ENCODE measurements around the gene PAIP2B. TPM values are rescaled to one million over a fixed set of nuclear protein-coding genes. Genes with fewer than 3 reads are reported as not detected.
"Not testable (repeated sequence)": the region's sequence is repeated elsewhere in the genome, so short reads cannot be mapped to it uniquely, and the experiment has no call there.

PAIP2B gene, protein sequence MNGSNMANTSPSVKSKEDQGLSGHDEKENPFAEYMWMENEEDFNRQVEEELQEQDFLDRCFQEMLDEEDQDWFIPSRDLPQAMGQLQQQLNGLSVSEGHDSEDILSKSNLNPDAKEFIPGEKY
- polyA plus RNA-seq (ENCODE audit: insufficient read length in 4 of 4) = 10 to 100 TPM in 3 of 4 donors, 1 to 10 TPM in 1; 6.5 to 20.5 (median 18.4) TPM

GRCh38 chr2:71226965-71227560, at the start of gene PAIP2B:
Gene PAIP2B, minus strand, starts transcription at chr2:71227103. Its CDS starts 24,514 bp downstream, at chr2:71202589.
- DNase-seq (ENCODE audit: low read depth in 4 of 4, low spot score in 3 of 4) = peak; percentile 95 to 97 (median 97)

DNA sequence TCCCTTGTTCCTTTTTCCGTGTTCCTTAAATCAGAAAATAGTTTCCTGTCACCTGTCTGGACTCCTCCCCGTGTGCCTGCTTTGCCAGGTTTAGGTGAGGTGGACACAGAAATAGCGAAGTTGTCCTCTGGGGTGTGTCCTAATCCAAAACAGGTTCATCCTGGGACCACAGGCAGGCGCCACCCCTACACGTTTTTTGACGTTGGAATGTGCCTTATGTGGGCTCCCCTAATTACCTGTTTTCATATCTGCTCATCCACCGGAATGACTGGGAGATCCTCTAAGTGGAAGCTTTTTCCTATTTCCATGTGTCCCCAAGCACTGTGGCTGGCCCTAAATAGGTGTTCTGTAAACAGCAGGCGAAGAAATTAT, 49.0 kb upstream of the PAIP2B start:
- DNase-seq (ENCODE audit: low read depth in 4 of 4, low spot score in 3 of 4) = no peak

DNA sequence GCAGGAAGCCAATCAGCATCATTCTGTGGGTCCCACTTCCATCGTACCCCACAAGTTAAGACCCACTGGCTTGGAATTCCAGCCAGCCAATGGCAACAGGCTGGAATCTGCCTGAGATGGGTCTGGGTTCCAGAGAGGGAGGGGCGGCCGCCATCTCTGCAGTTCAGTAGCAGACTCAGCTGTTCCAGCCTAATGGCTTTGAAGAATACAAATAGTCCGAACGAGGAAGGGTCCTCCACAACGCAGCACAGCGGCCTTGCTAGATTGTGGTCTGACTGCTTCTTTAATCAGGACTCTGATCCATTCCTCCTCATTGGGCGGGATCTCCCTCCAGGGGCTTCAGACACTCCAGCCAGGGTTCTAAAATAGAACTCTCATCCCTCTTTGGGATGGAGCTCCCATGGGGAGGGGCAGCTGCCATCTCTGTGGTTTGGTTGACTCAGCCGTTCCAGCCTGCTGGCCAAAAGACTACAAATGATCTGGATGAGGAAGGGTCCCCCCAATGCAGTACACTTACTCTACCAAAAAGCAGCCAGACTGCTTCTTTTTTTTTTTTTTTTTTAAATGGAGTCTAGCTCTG, 42.7 kb upstream of the PAIP2B start:
- DNase-seq (ENCODE audit: low read depth in 4 of 4, low spot score in 3 of 4) = no peak

- DNase-seq (ENCODE audit: low read depth in 4 of 4, low spot score in 3 of 4) = no peak
Measured at GRCh38 chr2:71263386-71263785, 36.5 kb upstream of the PAIP2B start.

- no peak for DNase-seq (ENCODE audit: low read depth in 4 of 4, low spot score in 3 of 4)
Measured at GRCh38 chr2:71261534-71261933, 34.6 kb upstream of the PAIP2B start.

DNA sequence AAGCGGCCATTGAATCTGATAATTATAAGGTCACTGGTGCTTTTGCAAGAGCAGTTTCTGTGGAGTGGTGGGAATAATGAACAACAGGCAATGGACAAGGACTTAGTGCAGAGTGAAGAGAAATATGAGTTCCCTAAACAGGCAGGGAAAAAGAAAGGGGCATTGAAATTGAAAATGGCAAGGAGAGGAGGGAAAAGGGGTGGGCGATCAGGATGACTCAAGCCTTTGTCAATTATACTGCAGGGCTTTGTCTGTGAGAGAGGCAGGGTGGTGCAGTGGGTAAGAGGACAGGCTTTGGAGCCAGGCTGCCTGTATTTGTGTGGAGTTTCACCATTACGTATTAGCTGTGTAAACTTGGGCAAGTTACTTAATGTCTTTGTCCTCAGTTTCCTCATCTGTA, 29.5 kb upstream of the PAIP2B start:
- DNase-seq (ENCODE audit: low read depth in 4 of 4, low spot score in 3 of 4) = no peak

DNA sequence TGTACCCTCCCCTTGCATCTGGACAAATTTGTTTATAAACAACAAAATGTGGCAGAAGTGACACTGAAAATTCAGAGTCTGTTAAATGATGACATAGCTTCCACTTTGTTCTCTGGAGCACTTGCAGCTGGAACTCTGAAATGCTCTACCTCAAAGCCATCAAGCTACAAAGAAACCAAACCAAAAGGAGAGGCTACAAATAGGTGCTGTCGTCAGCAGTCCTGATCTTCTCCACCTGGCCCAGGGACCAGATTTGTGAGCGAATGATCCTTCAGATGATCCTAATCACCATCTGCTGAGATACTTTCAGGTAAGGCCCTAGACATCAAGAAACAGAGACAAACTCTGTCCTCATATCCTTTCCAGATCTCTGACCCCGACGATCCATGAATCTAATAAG, 27.9 kb upstream of the PAIP2B start:
- no peak for DNase-seq (ENCODE audit: low read depth in 4 of 4, low spot score in 3 of 4)

DNA sequence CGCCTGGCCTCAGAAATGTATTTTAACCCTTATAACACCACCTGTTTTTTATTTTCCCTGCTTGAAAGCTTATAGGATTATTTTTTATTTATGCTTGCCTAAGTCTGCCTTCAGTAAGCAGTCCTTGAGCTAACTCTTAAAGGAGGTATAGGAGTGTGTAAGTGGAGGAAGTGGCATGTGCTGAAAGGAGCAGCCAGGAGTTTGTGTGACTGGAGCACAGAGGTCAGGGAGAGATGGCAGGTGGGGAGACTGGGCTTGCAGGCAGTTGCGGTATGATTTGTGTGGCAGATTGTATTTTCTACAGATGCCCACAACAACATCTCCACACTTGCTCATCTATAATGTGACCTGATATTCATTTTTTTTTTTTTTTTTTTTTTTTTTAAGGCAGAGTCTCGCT, 27.2 kb upstream of the PAIP2B start:
- no peak for DNase-seq (ENCODE audit: low read depth in 4 of 4, low spot score in 3 of 4)

- DNase-seq (ENCODE audit: low read depth in 4 of 4, low spot score in 3 of 4) = no peak
Measured at GRCh38 chr2:71253476-71253875, 26.6 kb upstream of the PAIP2B start.

DNA sequence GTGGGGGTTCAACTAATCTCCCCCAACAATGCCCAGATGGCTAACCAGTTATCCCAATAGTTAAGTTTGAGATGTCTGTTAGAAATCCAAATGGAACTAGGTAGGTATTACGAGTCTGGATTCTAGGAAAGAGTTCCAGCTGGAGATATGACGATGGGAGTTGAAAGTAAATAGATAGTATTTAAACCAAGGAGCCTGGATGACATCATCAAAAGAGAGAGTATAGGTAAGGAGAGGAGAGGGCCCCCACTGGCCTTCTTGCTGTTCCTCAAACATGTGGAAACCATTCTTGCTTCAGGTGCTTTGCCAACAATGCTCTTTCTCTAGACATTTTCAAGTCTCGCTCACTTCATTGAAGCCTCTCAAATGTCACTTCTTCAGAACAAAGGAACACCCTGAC, 26.0 kb upstream of the PAIP2B start:
- no peak for DNase-seq (ENCODE audit: low read depth in 4 of 4, low spot score in 3 of 4)

- no peak for DNase-seq (ENCODE audit: low read depth in 4 of 4, low spot score in 3 of 4)
Measured at GRCh38 chr2:71250935-71251334, 24.0 kb upstream of the PAIP2B start.

GRCh38 chr2:71244302-71244660, 17.4 kb upstream of the PAIP2B start:
- DNase-seq (ENCODE audit: low read depth in 4 of 4, low spot score in 3 of 4) = no peak

DNA sequence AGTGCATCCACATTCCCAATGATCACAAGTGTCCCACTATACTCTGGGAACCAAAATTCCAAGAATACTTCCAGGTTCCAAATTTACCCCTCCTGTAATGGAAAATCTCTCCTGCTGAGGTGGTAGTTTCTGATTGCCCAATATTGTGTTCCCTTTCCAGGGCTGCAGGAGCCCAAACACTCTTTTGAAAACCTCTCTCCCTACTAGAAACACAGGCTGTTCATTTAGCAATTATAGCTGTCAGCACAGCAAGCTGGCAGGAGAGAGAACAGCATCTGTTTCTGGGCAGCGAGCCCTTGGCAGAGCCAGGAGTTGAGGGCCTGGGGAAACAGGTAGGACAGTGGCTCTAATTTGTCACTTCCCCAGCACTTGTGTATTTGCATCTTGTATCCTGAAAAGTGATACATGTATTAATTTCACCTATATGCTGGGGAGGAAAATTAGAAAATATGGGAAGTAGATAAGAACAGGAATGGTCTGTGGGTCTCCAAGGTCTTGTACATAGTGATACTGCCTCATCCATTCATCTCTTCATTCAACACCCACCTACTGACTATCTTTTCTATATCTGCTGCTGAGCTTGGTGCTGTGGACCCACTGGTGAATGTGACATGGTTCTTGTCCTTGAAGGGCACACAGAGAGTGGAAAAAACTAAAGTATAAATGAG, 16.9 kb upstream of the PAIP2B start:
- DNase-seq (ENCODE audit: low read depth in 4 of 4, low spot score in 3 of 4) = no peak

- no peak for DNase-seq (ENCODE audit: low read depth in 4 of 4, low spot score in 3 of 4)
Measured at GRCh38 chr2:71240794-71241193, 13.9 kb upstream of the PAIP2B start.

GRCh38 chr2:71238089-71238488, 11.2 kb upstream of the PAIP2B start:
- no peak for DNase-seq (ENCODE audit: low read depth in 4 of 4, low spot score in 3 of 4)

- DNase-seq (ENCODE audit: low read depth in 4 of 4, low spot score in 3 of 4) = no peak
Measured at GRCh38 chr2:71235930-71236587, 9.2 kb upstream of the PAIP2B start.

DNA sequence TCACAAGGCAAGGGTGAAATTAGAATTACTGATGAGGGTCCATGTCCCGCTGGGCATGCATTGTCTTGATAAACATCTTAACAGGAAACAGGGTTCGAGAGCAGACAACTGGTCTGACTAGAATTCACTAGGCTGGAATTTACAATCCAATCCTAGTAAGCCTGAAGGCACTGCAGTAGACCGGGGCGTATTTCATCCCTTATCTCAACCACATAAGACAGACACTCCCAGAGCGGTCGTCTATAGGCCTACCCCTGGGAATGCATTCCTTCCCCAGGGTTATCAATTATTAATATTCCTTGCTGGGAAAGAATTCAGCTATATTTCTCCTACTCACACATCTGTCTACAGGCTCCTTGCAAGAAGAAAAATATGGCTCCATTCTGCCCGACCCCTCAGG, 6.2 kb upstream of the PAIP2B start:
- not testable (repeated sequence) for DNase-seq (ENCODE audit: low read depth in 4 of 4, low spot score in 3 of 4)

DNA sequence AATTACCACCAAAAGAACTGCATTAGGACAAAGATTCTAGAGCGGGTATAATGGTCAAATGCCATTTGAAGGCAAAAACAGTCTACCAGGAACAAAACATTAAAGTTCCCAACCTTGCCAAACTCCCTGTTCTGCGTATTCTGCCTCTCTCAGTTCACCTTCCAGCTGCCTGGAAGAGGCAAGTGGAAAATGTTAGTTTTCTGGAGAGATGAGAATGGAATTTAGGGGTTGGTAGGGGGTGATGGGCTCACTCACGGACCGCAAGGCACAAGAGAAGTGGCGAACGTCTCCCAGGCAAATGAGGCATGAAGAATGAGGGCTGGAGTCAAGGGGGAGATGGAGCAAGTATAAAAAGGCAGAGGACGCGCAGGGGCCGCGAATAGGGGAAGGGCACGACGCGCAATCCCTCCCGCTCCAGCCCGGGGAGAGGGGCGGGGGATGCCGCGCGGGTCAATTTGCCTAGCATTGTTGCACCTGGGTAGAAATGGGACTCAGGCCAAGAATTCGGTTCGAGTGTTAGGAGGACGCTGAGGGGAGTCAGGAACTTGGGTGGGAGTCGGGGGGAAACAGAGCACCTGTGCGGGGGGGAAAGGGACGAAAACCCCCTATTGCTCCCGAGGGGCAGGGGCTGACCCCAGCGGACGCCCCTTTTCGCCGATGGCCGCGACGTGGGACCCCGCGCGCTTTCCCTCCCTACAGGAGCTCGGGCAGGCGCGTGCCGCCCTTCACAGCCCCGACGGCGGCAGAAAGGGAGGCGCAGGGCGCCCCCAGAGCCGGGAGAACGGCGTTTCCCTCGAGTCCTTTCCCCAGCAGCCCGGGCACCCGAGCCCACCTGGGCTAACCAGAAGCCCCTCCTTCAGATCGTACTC, 573 bp downstream of the PAIP2B start:
- peak in 1 of 4 donors; percentile 20 for DNase-seq (ENCODE audit: low read depth in 4 of 4, low spot score in 3 of 4)

DNA sequence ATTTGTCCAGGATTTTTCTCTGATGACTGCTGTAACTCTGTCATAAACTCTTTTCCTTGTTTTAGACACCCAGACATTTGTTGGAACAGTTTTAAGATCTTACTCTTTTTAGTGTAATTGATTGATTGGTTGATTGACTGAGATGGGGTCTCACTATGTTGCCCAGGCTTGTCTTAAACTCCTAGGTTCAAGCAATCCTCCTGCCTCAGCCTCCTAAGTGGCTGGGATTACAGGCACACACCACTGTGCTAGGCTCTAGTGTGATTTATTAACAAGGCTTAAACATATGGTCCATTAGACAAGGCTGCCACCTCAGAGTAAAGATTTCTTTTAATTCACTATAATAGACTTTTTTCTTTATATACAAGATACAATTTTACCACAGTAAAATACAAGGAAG, 2.0 kb downstream of the PAIP2B start:
- no peak for DNase-seq (ENCODE audit: low read depth in 4 of 4, low spot score in 3 of 4)

DNA sequence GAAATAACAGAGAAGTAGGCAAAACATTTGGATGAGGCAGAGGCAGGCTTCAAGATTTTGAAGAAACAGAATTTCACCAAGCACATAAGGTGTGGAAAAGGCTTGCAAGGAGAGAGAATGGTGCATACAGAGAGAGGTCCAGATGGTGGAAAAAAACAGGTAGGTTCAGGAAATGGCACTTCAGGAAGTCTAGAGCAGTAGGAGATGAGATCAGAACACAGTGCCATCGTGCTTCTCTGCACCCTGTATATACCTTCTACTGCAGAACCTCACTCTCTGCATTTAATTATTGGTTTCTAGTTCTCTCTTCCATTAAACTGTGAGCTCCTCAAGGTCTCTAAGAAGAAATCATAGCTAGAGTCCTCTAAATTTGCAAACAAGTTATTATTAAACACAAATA, 2.4 kb downstream of the PAIP2B start:
- no peak for DNase-seq (ENCODE audit: low read depth in 4 of 4, low spot score in 3 of 4)

All from left renal pelvis (tissue), 4 donors.